Sciatic nerve (tissue), 2 donors: ENCODE measurements around the gene ATP6V1B1. TPM values are rescaled to one million over a fixed set of nuclear protein-coding genes. Genes with fewer than 3 reads are reported as not detected.
A peak's percentile ranks its signal among the peaks of the same experiment; 100 is the strongest.

Experiments
- ATAC-seq: fragments of 200-7000 bp; cut with Tn5 transposase; one replicate; pipeline ENCODE4 v1.9.1; 2020; ENCODE audit warnings: mild to moderate bottlenecking, moderate library complexity
- DNase-seq: peaks from one replicate; pipeline ENCODE4 v3.0.0-alpha.2; 2020; ENCODE audit warnings: low spot score
- intact Hi-C: fragments of 100-400 bp; cut with DNase I; formaldehyde crosslinking; loops from one replicate; pipeline ENCODE4 v1.14.2; 2022
- total RNA-seq: library from RNA; stranded (reverse); fragmentation: NEBNext Ultra II Directional; extraction: Animal tissue kit (Norgen Biotek cat#: 25700); gene quantifications from one replicate; pipeline ENCODE4 v1.2.1, GENCODE V29; 2021
- donor health status: DM: no; HTN: no; CAD: no.
- donor health status: DM: no; HTN: no; CAD: no.

ATP6V1B1 gene
- total RNA-seq, 1 donor from 2014 or later = 1.3 TPM

DNA sequence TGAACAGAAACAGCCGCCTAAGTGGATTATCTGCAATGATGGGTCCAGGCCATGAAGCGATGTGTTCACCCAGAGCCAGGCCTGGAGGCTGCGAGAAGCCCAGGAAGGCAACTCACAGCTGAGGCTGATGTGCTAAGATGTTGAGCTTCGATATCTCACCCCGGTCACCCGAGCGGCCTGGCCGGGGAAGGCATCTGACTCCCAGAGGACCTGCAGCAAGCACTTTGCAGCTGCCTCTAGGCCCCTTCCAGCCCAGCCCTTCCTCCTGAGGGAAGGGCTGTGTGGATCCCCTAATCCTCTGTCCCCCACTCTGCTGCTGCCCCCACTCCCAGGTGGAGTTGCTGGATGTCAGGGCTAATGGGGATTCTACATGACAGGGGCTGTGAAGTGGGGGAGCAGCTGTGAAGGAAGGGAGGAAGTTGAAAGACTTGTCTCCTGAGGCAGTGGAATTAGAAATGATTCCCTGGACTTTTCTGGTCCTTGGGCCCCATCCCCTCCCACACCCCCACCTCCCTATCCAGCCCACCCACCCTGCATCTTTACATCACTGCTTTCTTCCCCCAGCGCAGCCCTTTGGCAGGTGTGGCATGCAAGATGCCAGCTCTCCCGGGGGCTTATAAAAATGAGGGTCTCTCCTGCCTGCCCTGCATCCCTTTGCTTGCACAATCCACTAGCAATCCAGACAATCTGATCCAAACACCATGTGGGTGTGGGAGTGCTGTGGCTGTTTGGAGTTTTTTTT is 4.3 kb downstream of the ATP6V1B1 start:
- no peak for ATAC-seq
- intact Hi-C loops = no loop called here
- DNase-seq = peak; percentile 23

- no peak for ATAC-seq
- intact Hi-C loops = no loop called here
- DNase-seq = peak; percentile 30
Observed at GRCh38 chr2:70941186-70941585, 5.5 kb downstream of the ATP6V1B1 start.

- DNase-seq (peak; percentile 35), ATAC-seq (no peak)
- intact Hi-C loops = no loop called here
Observed at GRCh38 chr2:70941701-70942100, 6.0 kb downstream of the ATP6V1B1 start.

- no peak for ATAC-seq
- peak; percentile 37 for DNase-seq
- intact Hi-C loops = no loop called here
Observed at GRCh38 chr2:70942396-70943204, 6.9 kb downstream of the ATP6V1B1 start.

GRCh38 chr2:70943205-70943871 is 7.6 kb downstream of the ATP6V1B1 start:
- DNase-seq (peak; percentile 55), ATAC-seq (no peak)
- intact Hi-C loops = no loop called here

GRCh38 chr2:70944111-70944690 is 8.5 kb downstream of the ATP6V1B1 start:
- peak; percentile 42 for DNase-seq
- intact Hi-C loops = no loop called here
- no peak for ATAC-seq

GRCh38 chr2:70946832-70947442 is 11.2 kb downstream of the ATP6V1B1 start:
- ATAC-seq (no peak), DNase-seq (peak; percentile 64)
- intact Hi-C loops = loop anchor here (5.0 kb wide), 1 partner anchor 75 kb away; no protein-coding TSS in a partner anchor

DNA sequence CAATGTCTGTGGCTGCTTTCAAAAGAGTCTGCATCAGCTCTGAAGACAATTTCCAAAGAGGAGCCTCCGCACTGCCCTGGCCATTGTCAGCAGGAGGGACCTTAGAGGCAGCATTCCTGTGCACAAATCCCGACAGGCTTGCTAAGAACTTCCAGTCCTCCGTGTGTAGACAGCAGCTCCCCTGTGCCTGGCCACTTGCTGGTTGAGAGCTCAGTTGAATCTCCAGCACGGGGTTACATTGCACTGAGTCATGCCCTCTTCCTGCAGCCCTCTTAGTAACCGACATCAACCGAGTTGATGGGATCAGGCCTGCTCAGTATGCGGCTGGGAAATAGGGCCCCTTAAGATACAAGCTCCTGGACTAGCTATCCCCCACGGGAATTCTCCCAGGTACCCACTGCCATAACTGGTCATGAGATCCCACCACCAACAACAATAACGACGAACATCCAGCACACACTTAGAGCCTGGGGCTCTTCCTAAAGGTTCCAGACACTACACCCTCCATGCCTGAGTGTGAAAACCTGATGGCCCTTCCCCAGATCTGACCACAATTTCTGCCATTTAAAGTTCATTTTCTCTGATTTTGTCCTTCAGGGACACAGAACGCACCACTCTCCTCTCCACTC is 12.0 kb downstream of the ATP6V1B1 start:
- intact Hi-C loops = loop anchor here (5.0 kb wide), 1 partner anchor 75 kb away; no protein-coding TSS in a partner anchor
- DNase-seq (peak; percentile 31), ATAC-seq (peak; percentile 22)

DNA sequence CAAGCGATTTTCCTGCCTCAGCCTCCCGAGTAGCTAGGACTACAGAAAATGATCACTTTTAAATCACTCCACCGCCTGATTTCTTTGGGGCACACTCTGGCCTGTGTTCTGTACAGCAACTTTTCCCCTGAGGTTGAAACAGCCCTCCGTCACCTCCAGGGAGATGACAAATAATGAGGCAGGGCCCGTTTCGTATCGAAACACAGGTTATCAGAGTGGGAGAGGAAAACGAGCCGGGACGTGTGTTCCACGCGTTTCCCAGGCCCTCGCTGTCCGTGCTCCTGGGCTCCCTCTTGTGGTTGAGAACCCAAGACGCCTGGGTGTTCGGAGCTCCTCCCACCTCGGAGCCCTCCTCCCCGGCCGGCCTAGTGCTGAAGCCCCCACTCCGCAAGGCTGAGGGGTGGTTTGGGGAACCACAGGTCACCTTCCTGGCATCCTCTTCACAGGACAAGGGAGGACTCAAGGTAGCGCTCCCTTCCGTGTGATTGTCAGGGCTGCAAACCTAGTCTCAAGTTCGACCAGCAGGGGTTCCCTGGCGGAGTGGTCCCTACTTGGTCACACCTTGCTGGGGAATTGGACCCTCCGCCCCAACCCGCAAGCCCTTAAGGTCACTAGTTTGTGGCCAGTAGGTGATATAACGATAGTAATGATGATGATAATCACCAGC is 12.8 kb downstream of the ATP6V1B1 start:
- DNase-seq = peak; percentile 91
- ATAC-seq = peak; percentile 97
- intact Hi-C loops = loop anchor here (5.0 kb wide), 1 partner anchor 76 kb away; no protein-coding TSS in a partner anchor

GRCh38 chr2:70949086-70949485 is 13.4 kb downstream of the ATP6V1B1 start:
- intact Hi-C loops = loop anchor here (5.0 kb wide), 1 partner anchor 77 kb away; no protein-coding TSS in a partner anchor
- DNase-seq (peak; percentile 9), ATAC-seq (no peak)

- intact Hi-C loops = no loop called here
- peak; percentile 13 for DNase-seq
- no peak for ATAC-seq
Observed at GRCh38 chr2:70954886-70955285, 19.2 kb downstream of the ATP6V1B1 start.

DNA sequence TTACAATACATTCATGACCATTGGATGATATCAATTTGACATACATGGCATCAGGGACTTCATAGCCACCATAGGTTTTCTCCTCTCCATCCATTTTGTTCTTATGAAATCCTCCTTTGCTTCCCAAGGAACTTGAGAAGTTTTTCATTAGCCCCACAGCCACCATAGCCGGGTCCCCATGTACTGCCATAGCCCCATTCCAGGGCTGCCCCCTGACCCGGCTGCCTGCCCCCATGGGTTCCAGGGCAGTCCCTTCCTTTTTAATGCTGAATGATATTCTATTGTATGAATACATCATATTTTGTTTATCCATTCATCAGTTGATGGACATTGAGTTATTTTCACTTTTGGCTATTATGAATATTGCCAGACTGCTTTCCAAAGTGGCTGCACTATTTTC is 20.4 kb downstream of the ATP6V1B1 start:
- no peak for ATAC-seq
- intact Hi-C loops = no loop called here
- peak; percentile 17 for DNase-seq

GRCh38 chr2:70957798-70958197 is 22.1 kb downstream of the ATP6V1B1 start:
- ATAC-seq (no peak), DNase-seq (peak; percentile 31)
- intact Hi-C loops = no loop called here

DNA sequence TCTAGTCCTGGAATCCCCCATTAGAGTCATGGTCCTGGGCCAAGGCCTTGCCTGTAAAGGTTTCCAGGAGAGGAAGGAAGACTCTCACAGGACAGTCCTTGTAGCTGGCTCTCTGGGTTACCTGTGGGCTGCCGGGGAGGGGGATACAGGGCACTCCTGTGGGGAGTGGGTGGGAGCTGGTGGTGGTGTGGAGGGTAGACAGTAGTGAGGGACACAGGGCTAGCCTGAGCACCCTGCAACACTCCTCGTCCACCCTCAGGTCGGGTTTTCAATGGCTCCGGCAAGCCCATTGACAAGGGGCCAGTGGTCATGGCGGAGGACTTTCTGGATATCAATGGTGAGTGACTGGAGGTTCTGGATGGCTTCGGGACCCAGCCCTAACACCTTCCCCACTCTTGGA is 23.1 kb downstream of the ATP6V1B1 start:
- no peak for ATAC-seq
- intact Hi-C loops = no loop called here
- DNase-seq = peak; percentile 31

- peak; percentile 23 for DNase-seq
- no peak for ATAC-seq
- intact Hi-C loops = no loop called here
Observed at GRCh38 chr2:70959271-70959761, 23.6 kb downstream of the ATP6V1B1 start.

- DNase-seq (peak; percentile 43), ATAC-seq (no peak)
- intact Hi-C loops = no loop called here
Observed at GRCh38 chr2:70959851-70960832, 24.4 kb downstream of the ATP6V1B1 start.
